Spinal cord (tissue), 10 donors: ENCODE results near the gene POTEH. TPM values are rescaled to one million over a fixed set of nuclear protein-coding genes. Genes with fewer than 3 reads are reported as not detected.
"Not testable (repeated sequence)": the region's sequence is repeated elsewhere in the genome, so short reads cannot be mapped to it uniquely, and the experiment has no call there.

Source experiments
- DNase-seq, 6 donors: peaks; one replicate each; pipeline versions ENCODE4 v3.0.0 to v3.0.0-alpha.2; 2013 to 2015; ENCODE audit warnings: low spot score in 6 of 6, low read depth in 4 of 6
- H3K27ac ChIP-seq: one replicate; pipeline ENCODE4 v1.5.1; 2013; ENCODE audit warnings: low read depth, low read length, control low read depth
- H3K27me3 ChIP-seq: one replicate; pipeline ENCODE4 v1.6.1; 2013; ENCODE audit warnings: low read length; ENCODE audit not compliant: control insufficient read depth, insufficient read depth
- H3K36me3 ChIP-seq: one replicate; pipeline ENCODE4 v1.6.1; 2013; ENCODE audit warnings: low read length; ENCODE audit not compliant: control insufficient read depth, insufficient read depth
- H3K4me1 ChIP-seq: one replicate; pipeline ENCODE4 v1.6.1; 2013; ENCODE audit warnings: low read length; ENCODE audit not compliant: control insufficient read depth, insufficient read depth
- H3K4me3 ChIP-seq: one replicate; pipeline ENCODE4 v1.5.1; 2013; ENCODE audit warnings: low read depth, low read length, control low read depth
- H3K9me3 ChIP-seq: one replicate; pipeline ENCODE4 v1.6.1; 2013; ENCODE audit warnings: low read length; ENCODE audit not compliant: control insufficient read depth, insufficient read depth
- WGBS: methylation state at CpG from one replicate; pipeline ENCODE4 v1.1.5; 2013; ENCODE audit warnings: missing lambda C conversion rate; ENCODE audit not compliant: insufficient coverage; 5-methylcytosine and 5-hydroxymethylcytosine counted together
- long read RNA-seq, 4 donors: transcript quantifications; one replicate each; lab custom pipeline, GENCODE V29; 2026
- polyA plus RNA-seq, 2 donors: library from polyadenylated mRNA; unstranded; fragments of 120-200 nt; gene quantifications; one replicate each; pipeline ENCODE4 v1.2.1, GENCODE V29; 2013; ENCODE audit not compliant: insufficient read length in 2 of 2
- total RNA-seq, 2 donors: library from RNA; depleted of rRNA in 1 of 2; stranded (reverse); fragments of 120-200 nt in 1 of 2; fragments of >200 nt in 1 of 2; gene quantifications; one replicate each; pipeline versions ENCODE4 v1.2.3 to v1.2.4, GENCODE V29; 2013 to 2014
- donor health status: healthy.

Gene POTEH
- total RNA-seq (not detected), polyA plus RNA-seq (not detected)
- long read RNA-seq, donor 1: 0 reads
- long read RNA-seq, donor 2: 0 reads
- long read RNA-seq, donor 3: 0 reads
- long read RNA-seq, donor 4: 0 reads

- 100% methylated on average over 1 of the region's 11 CpGs for WGBS
- H3K4me1 ChIP-seq, H3K4me3 ChIP-seq, H3K27me3 ChIP-seq, H3K36me3 ChIP-seq, H3K27ac ChIP-seq, H3K9me3 ChIP-seq, DNase-seq: not testable (repeated sequence)
Measured at GRCh38 chr22:15689749-15690125, at the start of gene POTEH. Gene POTEH (plus strand): TSS chr22:15690026. CDS start chr22:15690078, 52 bp downstream.

- not testable (repeated sequence) for H3K27ac ChIP-seq, H3K4me3 ChIP-seq, H3K36me3 ChIP-seq, H3K9me3 ChIP-seq, H3K27me3 ChIP-seq, DNase-seq, H3K4me1 ChIP-seq
- no CpG with 5 or more reads among the region's 19 CpGs for WGBS
Measured at GRCh38 chr22:15642288-15642861, 47.5 kb upstream of the POTEH start.

GRCh38 chr22:15651954-15652353 is 37.9 kb upstream of the POTEH start:
- no CpG with 5 or more reads among the region's 7 CpGs for WGBS
- H3K9me3 ChIP-seq, H3K27ac ChIP-seq, DNase-seq, H3K4me1 ChIP-seq, H3K36me3 ChIP-seq, H3K4me3 ChIP-seq, H3K27me3 ChIP-seq: not testable (repeated sequence)

GRCh38 chr22:15652738-15653137 is 37.1 kb upstream of the POTEH start:
- no CpG with 5 or more reads among the region's 6 CpGs for WGBS
- H3K27me3 ChIP-seq, H3K9me3 ChIP-seq, DNase-seq, H3K27ac ChIP-seq, H3K36me3 ChIP-seq, H3K4me1 ChIP-seq, H3K4me3 ChIP-seq: not testable (repeated sequence)

GRCh38 chr22:15653241-15653640 is 36.6 kb upstream of the POTEH start:
- DNase-seq, H3K27ac ChIP-seq, H3K4me1 ChIP-seq, H3K36me3 ChIP-seq, H3K27me3 ChIP-seq, H3K4me3 ChIP-seq, H3K9me3 ChIP-seq: not testable (repeated sequence)
- WGBS: no CpG with 5 or more reads among the region's 2 CpGs

GRCh38 chr22:15661102-15661501 is 28.7 kb upstream of the POTEH start:
- not testable (repeated sequence) for H3K27me3 ChIP-seq, H3K4me3 ChIP-seq, H3K4me1 ChIP-seq, H3K9me3 ChIP-seq, H3K27ac ChIP-seq, H3K36me3 ChIP-seq, DNase-seq
- no CpG with 5 or more reads among the region's 2 CpGs for WGBS

GRCh38 chr22:15664682-15665081 is 25.1 kb upstream of the POTEH start:
- no CpG with 5 or more reads among the region's 3 CpGs for WGBS

GRCh38 chr22:15665478-15665877 is 24.3 kb upstream of the POTEH start:
- not testable (repeated sequence) for H3K4me3 ChIP-seq, H3K9me3 ChIP-seq, H3K27ac ChIP-seq, DNase-seq, H3K36me3 ChIP-seq, H3K27me3 ChIP-seq, H3K4me1 ChIP-seq
- no CpG with 5 or more reads among the region's 5 CpGs for WGBS

More at GRCh38 chr22:15664682-15665081, 25.1 kb upstream of the POTEH start:
- H3K4me3 ChIP-seq, H3K27ac ChIP-seq, H3K27me3 ChIP-seq, H3K36me3 ChIP-seq, DNase-seq, H3K4me1 ChIP-seq, H3K9me3 ChIP-seq: not testable (repeated sequence)

- not testable (repeated sequence) for DNase-seq, H3K9me3 ChIP-seq, H3K4me1 ChIP-seq, H3K27me3 ChIP-seq, H3K4me3 ChIP-seq, H3K36me3 ChIP-seq, H3K27ac ChIP-seq
- no CpG with 5 or more reads among the region's 12 CpGs for WGBS
Measured at GRCh38 chr22:15669430-15669829, 20.4 kb upstream of the POTEH start.

- WGBS: 98% methylated on average over 5 of the region's 8 CpGs
- H3K27me3 ChIP-seq, H3K4me3 ChIP-seq, H3K36me3 ChIP-seq, H3K9me3 ChIP-seq, H3K27ac ChIP-seq, H3K4me1 ChIP-seq, DNase-seq: not testable (repeated sequence)
Measured at GRCh38 chr22:15679702-15680101, 10.1 kb upstream of the POTEH start.
